SK-N-MC (cell line): Measurements from ENCODE around the gene SF3A2.

ENCODE experiments used
- EZH2 ChIP-seq: fragments of 200-600 bp; sonication (generic); IDR thresholded peaks from one replicate; pipeline ENCODE4 v1.6.1; 2017; ENCODE audit warnings: antibody characterized with exemption
- POLR2AphosphoS5 ChIP-seq: IDR thresholded peaks from 2 replicates; pipeline ENCODE4 v1.6.1; 2012; ENCODE audit warnings: mild to moderate bottlenecking, low read depth, low read length, borderline replicate concordance

- no peak for TF ChIP-seq POLR2AphosphoS5
- TF ChIP-seq EZH2: no peak
Measured at GRCh38 chr19:2207991-2208860, 28.4 kb upstream of the SF3A2 start.
